ENCODE results near the gene RPTOR. TPM values are rescaled to one million over a fixed set of nuclear protein-coding genes. Genes with fewer than 3 reads are reported as not detected.

The RPTOR gene
- total and polyA plus RNA-seq, 10 of the 15 experiments (the other 5 are each of a cell fraction or from before 2014, with no cell fraction given) = 0.18 to 32.1 (median 7.8) TPM

DNA sequence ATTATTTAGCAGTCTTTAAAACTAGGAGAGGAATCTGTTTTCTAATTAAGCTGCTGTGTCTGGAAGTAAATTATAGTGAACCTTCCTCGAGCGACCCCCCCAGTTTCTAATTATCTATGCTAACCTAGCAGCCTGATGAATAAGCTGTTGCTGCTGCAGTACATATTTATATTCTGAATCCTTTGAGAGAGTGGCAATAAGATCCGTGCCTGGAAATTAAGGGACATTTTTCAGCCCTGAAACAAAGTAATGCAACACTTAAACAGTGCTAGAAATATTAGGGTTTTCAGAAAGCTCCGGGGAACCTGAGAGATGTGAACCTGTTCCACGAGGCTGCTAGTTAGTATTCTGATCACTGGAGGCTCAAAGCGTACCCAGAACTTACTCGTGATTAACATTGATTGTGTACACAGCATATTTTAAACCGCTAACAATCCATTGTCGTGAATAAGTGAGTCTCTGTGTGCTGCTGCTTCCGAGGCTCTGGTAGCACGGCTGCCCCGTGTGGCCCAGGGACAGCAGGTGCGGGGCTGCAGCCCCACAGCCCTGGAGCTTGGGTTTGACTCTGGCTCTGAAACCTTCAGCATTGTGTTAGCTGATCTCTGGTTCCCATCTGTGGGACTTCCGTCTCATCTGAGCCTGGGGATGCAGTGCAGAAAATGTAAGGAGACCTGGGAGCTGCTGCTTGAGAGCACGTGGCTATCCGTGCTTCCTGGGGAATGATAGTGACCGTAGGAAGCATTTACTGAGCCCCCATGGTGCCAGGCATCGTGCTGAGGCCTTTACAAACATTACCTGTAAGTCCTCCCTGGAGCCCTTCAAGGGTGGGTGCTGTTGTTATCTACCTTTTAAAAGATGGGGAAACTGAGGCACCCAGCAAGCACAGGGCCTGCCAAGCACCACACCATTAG, 256.1 kb downstream of the RPTOR start (continued):
- TF ChIP-seq, protein P1, sequence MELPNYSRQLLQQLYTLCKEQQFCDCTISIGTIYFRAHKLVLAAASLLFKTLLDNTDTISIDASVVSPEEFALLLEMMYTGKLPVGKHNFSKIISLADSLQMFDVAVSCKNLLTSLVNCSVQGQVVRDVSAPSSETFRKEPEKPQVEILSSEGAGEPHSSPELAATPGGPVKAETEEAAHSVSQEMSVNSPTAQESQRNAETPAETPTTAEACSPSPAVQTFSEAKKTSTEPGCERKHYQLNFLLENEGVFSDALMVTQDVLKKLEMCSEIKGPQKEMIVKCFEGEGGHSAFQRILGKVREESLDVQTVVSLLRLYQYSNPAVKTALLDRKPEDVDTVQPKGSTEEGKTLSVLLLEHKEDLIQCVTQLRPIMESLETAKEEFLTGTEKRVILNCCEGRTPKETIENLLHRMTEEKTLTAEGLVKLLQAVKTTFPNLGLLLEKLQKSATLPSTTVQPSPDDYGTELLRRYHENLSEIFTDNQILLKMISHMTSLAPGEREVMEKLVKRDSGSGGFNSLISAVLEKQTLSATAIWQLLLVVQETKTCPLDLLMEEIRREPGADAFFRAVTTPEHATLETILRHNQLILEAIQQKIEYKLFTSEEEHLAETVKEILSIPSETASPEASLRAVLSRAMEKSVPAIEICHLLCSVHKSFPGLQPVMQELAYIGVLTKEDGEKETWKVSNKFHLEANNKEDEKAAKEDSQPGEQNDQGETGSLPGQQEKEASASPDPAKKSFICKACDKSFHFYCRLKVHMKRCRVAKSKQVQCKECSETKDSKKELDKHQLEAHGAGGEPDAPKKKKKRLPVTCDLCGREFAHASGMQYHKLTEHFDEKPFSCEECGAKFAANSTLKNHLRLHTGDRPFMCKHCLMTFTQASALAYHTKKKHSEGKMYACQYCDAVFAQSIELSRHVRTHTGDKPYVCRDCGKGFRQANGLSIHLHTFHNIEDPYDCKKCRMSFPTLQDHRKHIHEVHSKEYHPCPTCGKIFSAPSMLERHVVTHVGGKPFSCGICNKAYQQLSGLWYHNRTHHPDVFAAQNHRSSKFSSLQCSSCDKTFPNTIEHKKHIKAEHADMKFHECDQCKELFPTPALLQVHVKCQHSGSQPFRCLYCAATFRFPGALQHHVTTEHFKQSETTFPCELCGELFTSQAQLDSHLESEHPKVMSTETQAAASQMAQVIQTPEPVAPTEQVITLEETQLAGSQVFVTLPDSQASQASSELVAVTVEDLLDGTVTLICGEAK (IDR thresholded peaks at IDR 0.05; ENCODE audit: borderline replicate concordance) = no peak
- no peak for TF ChIP-seq SMC3 (IDR thresholded peaks at IDR 0.05; ENCODE audit: borderline replicate concordance, low read length)

DNA sequence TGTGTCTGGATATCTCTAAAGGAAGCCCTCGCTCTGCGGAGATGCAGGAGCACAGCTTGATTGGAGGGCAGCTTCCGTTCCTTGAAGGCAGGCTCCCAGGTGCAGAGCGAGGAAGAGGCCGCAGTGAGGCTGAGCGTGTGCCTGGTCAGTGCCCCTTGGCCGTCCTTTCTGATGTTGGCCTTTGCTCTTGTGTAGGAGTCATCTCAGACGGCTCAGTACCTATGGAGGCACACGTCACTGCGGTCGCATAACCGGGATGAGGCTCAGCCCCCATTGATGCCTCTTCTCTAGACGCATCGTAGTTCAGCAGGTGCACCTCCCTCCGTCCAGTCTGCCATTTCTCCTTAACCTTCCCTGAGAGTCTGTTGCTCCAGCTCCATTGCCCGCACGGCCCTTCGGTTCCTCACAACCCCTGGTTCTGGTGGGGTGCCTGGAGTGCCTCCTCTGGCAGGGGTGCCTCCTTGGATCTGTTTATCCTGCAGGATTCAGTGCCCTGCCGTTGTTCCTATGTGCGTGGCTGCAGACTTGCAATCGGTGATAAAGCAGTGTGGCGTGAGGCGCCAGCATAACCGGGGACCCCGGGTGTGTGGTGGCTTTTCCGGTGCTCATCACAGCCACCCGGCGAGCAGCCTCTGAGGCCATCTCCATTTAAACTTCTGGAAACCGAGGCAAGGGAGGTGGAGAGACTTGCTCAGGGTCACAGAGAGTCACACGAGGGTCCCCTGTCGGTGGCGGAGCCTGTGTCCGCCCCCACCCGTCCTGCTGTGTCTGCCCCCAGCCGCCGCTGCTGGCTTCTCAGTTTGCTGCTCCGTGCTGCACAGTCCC, 258.2 kb downstream of the RPTOR start:
- H3K36me3 ChIP-seq (ENCODE audit: control insufficient read depth in 2 of 2, insufficient read depth in 2 of 2, low read length in 1 of 2) = peaks cover 2 to 3% of the 10 kb centered on the region in 2 experiments; a peak in 3 of 4 replicates
- H3K4me2 ChIP-seq (ENCODE audit: control insufficient read depth, insufficient read depth) = no peak overlapping the region
- intact Hi-C loops (cut with micrococcal nuclease; ENCODE audit: unreplicated experiment) (no loop called here), in situ Hi-C loops (cut with MboI) (no loop called here)
- H3K27me3 ChIP-seq (replicated peaks in 1 of 2; ENCODE audit: control insufficient read depth in 2 of 2, insufficient read depth in 2 of 2, low read length in 1 of 2) = no peaks in the 10 kb centered on the region
- no peak overlapping the region for H3K27ac ChIP-seq (ENCODE audit: control insufficient read depth, insufficient read depth)
- no TSS peak for BruUV-seq (replicated peaks)
- H4K20me1 ChIP-seq (ENCODE audit: control insufficient read depth, insufficient read depth) = no peaks in the 10 kb centered on the region
- no peaks in the 10 kb centered on the region for H3K4me1 ChIP-seq (ENCODE audit: control insufficient read depth, insufficient read depth, low read length)
- no peak overlapping the region for H2AFZ ChIP-seq (ENCODE audit: control insufficient read depth, low read depth, low read length)
- FAIRE-seq (no peak), DNase-seq (ENCODE audit: low read depth, low spot score) (no peak), ATAC-seq (no peak)
- no peak overlapping the region for H3K4me3 ChIP-seq
- H3K9me3 ChIP-seq (replicated peaks; ENCODE audit: control insufficient read depth, insufficient read depth, low read length) = peaks cover 5% of the 10 kb centered on the region; the same call in 1 of the 3 replicates
- ChIA-PET RAD21 (ENCODE audit: unreplicated experiment) (no interaction called here), SMC1A (ENCODE audit: uncharacterized antibody, unreplicated experiment) (no interaction called here), CTCF (no interaction called here), POLR2A (no interaction called here)
- WGBS (ENCODE audit: insufficient coverage, insufficient replicate concordance, low lambda C conversion rate, missing lambda C conversion rate) = 96% methylated on average over 34 of the region's 37 CpGs
- H3K9ac ChIP-seq (ENCODE audit: control insufficient read depth, insufficient read depth, low read length) = no peak overlapping the region
- no peaks in the 10 kb centered on the region for H3K79me2 ChIP-seq (ENCODE audit: control insufficient read depth, insufficient read depth, low read length)
- TF ChIP-seq EP300 (IDR thresholded peaks at IDR 0.05; ENCODE audit: borderline replicate concordance in 1 of 2, control insufficient read depth in 1 of 2, low read depth in 2 of 2, low read length in 2 of 2) (no peak), SIN3A (IDR thresholded peaks at IDR 0.05; ENCODE audit: low read depth, low read length) (no peak), TBL1XR1 (IDR thresholded peaks at IDR 0.05; ENCODE audit: low read depth, low read length) (no peak), GABPA (IDR thresholded peaks at IDR 0.05; ENCODE audit: low read depth) (no peak), TCF7 (IDR thresholded peaks at IDR 0.05; ENCODE audit: borderline replicate concordance) (no peak), RCOR1 (conservative IDR thresholded peaks at IDR 0.05; ENCODE audit: low read depth, low read length) (no peak)
- TF ChIP-seq, protein P1 (IDR thresholded peaks at IDR 0.05; ENCODE audit: borderline replicate concordance) = no peak
- TF ChIP-seq, protein P2, sequence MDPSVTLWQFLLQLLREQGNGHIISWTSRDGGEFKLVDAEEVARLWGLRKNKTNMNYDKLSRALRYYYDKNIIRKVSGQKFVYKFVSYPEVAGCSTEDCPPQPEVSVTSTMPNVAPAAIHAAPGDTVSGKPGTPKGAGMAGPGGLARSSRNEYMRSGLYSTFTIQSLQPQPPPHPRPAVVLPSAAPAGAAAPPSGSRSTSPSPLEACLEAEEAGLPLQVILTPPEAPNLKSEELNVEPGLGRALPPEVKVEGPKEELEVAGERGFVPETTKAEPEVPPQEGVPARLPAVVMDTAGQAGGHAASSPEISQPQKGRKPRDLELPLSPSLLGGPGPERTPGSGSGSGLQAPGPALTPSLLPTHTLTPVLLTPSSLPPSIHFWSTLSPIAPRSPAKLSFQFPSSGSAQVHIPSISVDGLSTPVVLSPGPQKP (IDR thresholded peaks at IDR 0.05; ENCODE audit: low read depth, low read length) = no peak
